Fibroblast of skin of scalp (primary cell): ENCODE measurements around the gene TMEM259.

Source experiments
- DNase-seq: peaks from one replicate; pipeline ENCODE4 v3.0.0-alpha.2; 2013

Gene TMEM259

DNA sequence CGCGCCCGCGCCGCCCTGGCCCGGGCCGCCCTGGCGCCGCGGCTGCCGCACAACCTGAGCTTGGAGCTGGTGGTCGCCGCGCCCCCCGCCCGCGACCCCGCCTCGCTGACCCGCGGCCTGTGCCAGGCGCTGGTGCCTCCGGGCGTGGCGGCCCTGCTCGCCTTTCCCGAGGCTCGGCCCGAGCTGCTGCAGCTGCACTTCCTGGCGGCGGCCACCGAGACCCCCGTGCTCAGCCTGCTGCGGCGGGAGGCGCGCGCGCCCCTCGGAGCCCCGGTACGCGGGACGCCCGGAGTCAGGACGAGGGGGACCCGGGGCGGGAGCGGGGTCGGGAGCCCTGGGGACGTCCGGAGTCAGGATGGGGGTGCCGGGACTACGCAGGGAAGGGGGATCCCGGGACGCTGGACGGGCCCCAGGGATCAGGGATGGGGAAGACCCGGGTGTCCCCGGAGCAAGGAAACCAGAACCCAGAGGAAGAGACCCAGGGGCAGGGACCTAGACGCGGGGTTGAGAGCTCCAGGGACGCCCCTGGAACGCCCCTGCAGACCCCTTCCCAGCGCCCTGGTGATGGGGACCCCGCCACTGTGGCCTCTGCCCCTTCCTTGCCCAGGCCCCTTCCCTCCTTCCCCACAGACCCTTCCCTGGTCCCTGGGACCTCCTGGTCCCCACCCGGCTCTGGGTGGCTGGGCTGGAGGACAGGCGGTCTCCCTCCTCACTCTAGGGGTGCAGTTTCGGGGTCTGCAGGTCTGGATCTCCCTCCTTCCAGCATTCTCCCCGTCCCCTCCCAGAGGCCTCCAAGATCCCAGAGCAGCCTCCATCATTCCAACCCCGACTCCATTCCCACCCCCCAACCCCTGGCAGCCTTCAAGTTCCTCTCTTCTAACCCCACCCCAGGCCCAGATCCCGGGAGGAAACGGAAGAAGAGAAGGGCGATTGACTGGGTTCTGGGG lies 20.1 kb downstream of the TMEM259 start:
- DNase-seq, result no peak

DNA sequence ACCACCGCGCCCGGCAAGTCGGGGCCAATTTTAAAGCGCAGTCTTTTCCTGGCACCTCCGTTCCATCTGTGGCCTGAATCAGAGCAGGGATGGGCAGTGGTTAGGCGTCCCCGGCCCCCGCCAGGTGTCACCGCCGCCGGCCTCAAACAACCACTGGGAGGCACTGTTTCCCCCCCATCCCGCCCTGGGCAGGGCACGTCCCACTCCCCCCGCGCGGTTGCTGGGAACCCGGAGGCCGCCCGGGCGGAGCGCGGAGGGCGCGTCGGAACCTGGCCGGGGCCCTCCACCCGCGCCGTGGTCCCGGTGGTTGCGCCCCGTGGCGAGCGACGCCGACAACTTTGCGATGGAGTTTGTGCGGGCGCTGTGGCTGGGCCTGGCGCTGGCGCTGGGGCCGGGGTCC lies 20.8 kb downstream of the TMEM259 start, which contains the start of gene GRIN3B:
Gene GRIN3B, plus strand, starts transcription at position 325 of the 400 bp plus-strand sequence. Its CDS starts 19 bp downstream, at position 344.
- peak; percentile 53 for DNase-seq

DNA sequence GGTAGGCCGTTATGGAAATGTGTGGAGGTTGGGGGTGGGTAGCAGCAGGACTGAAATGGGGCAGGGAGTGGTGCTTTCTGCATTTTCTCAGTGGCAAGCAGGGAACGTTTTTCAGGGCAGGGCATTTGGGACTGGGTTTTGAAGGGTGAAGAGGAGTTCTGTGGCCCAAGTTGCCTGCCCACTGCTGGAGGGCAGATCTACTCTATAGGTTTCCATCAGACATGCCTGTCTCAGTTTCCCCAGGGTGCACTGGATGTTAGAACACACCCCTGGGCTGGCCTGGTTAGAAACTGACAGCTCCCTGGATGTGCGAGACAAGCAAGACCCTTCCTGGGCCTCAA lies 21.6 kb downstream of the TMEM259 start:
- DNase-seq, result no peak

DNA sequence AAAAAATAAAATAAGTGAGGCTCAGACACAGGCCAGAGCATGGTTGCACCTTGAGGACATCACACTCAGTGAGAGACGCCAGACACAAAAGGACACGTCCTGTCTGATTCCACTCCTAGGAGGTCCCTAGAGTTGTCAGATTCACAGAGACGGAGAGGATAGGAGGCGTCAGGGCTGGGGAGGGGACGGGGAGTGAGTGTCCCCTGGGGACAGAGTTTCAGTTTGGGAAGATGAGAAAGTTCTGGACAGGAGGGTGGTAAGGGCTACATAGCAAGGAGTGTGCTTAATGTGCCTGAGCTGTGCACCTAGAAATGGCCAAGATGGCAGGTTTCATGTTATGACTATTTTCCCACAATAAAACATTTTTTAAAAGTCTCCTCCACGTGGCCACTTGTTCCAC lies 22.9 kb downstream of the TMEM259 start:
- no peak for DNase-seq

DNA sequence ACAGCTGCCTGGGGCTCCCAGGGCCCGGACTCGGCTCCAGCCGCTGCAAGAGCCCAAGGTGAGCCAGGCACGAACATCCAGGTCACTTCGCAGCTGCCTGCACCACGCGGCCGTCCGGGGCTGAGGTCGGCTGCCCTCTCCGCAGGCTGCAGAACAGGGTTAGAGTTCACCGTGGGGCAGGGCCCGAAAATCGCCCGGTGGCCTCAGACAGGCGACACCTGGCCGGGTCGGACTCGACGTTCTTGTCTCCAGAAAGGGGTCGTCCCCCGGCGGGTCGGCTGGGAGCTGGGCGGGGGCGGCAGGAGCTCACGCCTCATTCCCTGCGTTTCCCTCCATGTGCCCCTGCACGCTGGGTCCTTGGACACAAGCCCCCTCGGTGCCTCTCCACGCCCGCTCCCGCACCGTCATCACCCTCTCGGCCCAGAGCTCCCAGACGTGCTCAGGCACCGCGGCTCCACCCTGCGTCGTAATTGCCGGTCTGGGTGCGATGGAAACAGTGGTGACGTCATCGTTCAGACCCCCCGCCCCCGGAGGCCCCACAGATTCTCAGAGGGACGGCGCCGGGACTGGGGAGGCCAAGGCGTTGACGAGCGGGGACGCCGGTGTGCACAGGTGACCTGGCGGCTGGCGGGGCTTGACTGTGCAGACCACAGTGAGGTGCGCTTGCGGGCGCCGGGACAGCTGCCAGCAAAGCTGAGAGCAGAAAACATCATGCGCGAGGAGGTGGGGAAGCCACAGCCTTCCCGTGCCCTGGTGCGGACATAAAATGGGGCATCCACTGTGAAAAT lies 24.7 kb downstream of the TMEM259 start:
- peak; percentile 49 for DNase-seq

DNA sequence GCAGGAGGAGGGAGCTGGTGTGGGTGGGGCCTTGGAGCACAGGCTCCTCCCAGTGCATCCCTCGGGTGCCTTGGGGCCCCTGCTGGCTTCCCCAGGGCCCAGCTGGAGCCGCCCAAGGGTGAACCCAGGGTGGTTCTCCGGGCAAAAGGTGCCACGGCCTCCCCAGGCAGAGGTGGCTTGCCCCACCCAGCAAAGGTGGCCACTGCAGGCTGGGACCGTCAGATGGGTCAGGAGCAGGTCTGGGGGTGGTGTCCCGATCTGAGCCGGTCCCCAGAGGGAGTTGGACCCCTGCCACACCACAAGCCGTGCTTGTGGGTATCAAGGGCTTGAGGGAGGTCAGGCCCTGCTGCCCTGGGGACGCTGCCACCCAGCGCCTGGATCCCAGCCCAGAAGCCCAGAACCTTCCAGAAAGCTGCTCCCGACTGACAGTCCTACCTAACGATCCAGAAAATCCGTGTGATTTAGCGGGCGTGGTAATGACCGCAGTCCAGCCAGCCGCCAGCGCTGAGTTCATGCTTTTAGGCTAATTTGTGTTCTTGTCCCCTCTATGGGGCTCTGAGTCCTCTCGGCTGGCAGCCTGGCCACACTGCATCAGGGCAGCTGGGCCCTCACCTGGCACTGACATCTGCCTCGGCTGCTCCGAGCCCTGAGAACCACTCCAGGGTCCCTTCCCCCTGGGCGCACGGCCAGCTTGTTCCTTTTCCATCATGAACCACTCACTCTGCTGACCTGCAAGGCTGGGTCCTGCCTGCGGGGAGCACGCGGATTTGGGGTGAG lies 25.7 kb downstream of the TMEM259 start:
- no peak for DNase-seq

DNA sequence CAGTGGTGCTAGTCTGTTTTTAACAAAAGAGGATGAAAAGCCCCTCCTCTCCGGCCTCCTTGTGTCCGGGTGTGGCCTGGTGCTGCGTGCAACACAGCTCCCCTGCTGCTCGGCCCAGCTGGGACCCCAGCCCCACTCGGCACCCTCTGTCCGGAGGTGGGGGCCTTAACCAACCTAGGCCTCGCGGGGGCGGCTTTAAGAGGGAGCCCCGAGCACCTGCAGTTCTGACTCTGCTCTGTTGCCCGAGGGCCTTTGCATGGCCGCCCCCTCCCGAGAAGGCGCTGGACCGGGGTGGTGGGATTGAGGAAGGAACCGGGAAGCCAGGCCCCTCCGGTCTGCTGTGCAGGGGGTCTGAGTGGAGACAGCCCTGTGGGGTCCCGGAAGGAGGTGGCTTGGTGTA lies 26.4 kb downstream of the TMEM259 start:
- no peak for DNase-seq

DNA sequence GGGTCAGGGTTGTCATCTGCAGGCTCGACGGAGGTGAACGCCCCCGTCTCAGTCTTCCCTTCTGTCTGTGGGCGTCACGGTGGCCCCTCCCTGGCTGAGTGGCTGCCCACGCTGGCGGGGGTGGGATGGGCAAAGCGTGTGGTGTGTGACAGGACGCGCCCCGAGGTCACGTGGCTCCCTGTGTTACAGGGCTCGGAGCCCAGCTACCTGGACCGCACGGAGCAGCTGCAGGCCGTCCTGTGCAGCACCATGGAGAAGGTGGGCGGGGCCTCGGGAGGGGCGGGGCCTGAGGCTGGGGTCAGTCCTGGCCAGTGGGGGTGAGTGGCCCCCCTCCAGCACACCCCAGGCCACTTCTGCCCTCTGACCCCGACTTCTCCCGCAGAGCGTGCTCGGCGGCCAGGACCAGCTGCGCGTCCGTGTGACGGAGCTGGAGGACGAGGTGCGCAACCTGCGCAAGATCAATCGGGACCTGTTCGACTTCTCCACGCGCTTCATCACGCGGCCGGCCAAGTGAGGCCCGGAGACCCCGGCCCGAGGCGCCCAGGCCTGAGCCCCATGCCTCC lies 27.0 kb downstream of the TMEM259 start:
- no peak for DNase-seq

DNA sequence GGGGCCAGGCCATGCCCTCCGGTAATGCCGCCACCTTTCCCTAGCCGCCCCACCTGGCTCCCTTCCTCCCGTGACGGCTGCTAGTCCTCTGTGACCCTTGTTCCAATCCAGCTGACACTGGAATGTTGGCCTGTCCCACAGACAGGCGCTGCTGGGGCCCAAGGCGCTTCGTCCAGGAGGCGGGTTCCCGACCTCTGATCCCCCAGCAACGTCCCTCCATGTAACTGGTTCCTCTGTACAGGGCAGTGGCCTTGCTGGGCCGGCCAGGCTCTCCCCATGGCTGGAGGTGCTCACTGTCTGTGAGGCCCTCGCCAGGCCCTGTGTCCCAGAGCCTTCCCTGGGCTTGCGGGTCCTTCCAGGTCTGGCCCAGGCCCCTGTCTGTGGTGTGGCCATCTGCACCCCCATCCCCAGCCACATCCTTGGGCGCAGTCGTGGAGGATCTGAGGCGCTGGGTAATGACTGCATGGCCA lies 27.5 kb downstream of the TMEM259 start:
- DNase-seq, result no peak

DNA sequence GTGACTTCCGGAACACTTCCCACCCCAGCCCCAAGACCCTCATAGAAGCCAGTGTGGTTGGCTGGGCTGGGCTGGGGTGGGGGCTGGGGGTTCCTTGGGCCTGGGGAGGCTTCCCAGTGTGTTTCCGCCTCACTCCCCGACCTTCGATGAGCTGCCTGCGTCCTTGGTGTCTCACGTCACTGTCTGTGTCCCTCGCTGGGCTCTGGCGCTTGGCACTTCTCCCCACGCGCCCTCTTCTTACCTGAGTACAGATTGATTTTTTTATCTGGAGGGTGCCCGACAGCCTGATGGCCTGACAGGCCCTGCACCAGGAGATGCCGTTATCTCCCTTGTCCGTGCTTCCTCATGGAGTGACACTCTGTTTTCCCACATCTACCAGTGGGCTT lies 28.3 kb downstream of the TMEM259 start:
- DNase-seq, result no peak

DNA sequence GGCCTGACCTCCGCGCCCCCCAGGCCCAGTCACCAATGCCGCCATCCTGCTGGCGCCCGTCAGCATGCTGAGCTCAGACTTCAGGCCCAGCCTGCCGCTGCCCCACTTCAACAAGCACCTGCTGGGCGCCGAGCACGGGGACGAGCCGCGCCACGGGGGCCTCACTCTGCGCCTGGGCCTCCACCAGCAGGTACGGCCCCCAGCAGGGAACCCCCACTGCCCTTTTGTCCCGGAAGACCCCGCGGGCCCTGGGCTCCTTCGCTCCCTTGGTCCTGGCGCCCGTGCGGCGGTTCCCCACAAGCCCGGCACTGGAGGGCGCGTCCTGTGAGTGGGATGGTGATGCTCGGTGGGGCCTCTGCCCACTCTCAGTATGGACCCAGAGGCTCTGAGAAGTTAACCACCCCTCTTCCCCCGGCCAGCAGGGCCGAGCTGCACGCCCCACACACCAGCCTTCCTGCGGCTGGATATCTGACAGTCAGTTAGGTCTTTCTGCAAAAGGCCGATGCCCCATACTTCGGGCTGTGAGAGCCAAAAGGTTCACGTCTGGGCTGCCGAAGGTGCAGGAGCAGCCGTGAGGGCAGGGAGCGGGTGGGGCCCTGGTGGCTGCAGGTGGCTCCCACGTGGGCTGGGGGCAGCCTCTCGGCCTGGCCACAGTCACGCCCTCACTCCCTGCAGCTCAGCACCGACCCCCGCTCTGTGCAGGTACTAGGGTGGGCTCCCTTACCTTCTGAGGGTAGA lies 28.8 kb downstream of the TMEM259 start:
- no peak for DNase-seq

DNA sequence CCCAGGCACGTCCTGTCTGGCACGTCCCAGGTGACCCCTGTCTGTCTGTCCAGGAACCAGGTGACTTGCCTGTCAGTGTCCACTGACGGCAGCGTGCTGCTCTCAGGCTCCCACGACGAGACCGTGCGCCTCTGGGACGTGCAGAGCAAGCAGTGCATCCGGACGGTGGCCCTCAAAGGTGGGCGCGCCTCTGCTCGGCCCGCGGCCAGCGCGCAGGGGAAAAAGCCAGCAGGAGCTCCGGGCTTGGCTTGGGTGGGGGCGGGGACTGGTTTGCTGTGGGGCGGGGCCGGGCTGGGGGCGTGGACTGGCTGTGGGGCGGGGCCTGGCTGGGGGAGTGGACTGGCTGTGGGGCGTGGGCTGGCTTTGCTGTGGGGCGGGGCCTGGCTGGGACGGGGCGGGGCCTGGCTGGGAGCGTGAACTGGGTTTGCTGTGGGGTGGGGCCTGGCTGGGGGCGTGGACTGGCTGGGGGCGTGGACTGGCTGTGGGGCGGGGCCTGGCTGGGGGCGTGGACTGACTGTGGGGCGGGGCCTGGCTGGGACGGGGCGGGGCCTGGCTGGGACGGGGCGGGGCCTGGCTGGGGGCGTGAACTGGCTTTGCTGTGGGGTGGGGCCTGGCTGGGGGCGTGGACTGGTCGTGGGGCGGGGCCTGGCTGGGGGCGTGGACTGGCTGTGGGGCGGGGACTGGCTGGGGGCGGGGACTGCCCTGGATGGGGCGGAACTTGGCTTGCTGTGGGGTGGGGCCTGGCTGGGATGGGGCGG lies 29.6 kb downstream of the TMEM259 start:
- DNase-seq, result peak; percentile 55

DNA sequence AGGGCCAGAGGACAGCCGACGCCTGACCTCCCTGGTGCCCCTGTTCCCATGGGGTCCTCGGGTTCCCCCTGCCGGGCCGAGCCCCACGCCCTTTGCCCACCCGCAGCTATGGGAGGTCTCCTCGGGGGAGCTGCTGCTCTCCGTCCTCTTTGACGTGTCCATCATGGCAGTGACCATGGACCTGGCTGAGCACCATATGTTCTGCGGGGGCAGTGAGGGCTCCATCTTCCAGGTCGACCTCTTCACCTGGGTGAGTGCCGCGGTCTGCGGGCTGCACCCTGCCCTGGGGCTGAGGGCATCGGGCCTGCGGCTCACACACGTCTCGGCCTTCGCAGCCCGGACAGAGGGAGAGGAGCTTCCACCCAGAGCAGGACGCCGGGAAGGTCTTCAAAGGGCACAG lies 30.2 kb downstream of the TMEM259 start:
- DNase-seq, result no peak

DNA sequence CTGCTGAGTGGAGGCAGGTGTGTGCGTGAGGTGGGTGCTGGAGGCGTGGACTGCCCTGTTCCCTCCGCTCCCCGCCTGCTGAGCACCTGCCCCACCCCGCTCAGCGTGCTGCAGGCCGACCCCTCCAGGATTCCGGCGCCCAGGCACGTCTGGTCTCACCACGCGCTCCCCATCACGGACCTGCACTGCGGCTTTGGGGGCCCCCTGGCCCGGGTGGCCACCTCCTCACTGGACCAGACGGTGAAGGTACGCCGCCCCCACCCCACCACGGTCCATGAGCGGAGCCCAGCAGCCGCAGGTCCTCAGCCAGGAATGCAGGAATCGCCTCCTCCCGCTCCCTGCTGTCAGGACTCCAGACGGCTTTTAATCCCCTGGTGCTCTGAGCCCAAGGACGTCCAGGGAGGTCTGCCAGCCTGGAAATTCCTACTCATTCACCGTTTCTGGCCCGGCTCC lies 30.8 kb downstream of the TMEM259 start:
- DNase-seq, result no peak

DNA sequence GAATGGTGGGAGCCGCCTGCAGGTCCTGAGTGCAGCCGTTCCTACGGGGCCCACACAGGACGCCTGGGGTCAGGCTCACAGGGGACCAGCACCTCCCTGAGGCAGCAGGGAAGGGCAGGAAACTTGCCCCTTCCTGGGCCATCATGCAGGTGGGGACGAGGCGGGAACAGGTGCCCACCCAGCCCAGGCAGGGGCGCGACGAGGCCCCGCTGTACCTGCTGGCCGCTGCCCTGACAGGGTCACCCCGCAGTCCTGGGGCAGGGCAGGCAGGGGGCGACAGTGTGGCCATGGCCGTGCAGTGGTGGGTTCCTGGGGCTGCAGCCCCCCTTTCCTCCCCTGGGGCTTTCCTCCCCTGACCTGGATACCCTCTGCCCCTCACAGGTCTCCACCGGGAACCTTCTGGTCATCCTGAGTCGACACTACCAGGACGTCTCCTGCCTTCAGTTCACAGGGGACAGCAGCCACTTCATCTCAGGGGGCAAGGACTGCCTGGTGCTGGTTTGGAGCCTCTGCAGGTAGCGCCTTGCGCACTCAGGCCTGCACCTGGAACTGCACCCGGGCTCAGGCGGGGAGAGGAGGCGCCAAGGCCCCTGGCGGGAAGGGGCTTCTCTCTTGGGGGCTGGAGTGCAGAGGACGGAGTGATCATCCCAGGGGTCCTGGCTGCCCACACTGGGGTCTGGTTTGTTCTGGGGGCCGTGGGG lies 31.4 kb downstream of the TMEM259 start:
- DNase-seq, result no peak

DNA sequence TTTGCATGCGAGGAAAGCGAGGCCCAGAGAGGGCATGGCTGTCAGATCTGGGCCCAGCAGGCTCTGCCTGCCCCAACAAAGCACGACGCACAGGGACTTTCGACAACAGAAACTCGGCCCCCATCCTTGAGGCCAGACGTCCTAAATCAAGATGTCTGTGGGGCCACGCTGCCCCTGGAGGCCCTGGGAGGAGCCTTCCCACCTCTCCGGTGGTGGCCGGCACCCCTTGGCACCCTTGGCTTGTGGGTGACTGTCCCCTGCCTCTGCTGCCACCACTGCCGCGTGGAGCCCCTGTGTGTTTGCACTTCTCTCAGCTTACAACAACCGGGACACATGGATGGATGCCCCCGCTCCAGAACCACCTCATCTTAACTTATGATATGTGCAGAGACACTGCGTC lies 32.4 kb downstream of the TMEM259 start:
- DNase-seq, result no peak

DNA sequence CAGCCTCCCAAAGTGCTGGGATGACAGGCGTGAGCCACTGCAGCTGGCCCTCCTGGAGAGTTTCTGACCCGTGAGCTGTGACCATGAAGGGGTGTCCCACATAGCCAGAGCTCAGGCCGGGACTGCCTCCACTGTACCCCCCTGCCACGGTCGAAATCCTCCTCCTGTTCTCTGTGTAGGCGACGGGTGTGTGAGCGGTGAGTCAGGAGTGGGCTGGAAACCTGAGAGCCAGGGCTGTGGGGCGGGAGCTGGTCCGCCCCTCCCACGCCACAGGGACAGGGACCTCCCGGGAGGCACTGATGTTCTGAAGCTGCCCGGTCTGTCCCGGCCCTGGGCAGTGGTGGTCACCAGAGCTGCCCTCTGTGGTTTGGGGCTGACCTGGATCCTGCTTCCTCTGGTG lies 32.8 kb downstream of the TMEM259 start:
- DNase-seq, result no peak

DNA sequence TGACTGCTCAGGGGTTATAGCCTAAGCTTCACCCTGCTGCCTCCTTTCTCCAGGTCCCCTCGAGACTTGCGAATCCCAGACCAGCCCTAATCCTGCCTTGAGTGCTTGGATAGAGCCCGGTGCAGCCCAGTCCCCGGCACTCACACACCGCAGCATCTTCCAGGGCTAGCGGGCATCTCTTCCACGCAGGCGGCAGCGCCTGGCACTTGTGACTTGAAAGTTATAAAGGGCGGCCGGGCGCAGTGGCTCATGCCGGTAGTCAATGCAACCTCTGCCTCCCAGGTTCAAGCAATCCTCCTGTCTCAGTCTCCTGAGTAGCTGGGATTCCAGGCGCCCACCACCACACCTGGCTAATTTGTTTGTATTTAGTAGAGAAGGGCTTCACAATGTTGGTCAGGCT lies 34.8 kb downstream of the TMEM259 start:
- no peak for DNase-seq

DNA sequence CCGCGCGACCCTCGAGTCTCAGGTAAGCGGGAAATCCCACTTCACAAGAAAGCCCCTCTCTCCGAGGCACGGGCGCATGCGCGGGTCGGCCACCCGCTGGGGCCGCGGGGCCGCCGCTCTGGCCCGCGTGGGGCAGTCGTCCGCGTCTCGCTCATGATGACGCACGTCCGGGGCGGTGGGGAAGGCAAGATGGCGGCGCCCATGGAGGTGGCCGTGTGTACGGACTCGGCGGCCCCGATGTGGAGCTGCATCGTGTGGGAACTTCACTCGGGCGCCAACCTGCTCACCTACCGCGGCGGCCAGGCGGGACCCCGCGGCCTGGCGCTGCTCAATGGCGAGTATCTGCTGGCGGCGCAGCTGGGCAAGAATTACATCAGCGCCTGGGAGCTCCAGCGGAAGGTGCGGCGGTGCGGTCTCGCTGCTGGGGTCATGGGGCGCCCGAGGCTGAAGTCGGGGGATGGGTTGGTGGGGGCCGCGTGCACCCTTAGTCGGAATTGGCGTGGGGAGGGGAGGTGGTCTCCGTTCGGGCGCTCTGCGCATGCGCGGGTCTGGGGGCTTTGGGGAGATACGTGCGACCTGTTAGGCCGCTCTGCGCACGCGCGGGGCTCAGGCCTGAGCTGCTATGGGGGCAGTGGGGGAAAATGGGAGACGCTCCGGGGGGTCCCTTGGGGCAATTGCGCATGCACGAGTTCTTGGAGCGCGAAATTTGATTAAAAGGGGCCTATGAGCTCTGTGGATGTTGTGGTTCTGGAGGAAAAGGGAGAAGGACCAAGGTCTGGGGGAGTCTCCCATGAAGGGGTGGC lies 36.6 kb downstream of the TMEM259 start, which contains the start of gene WDR18:
Gene WDR18, plus strand, starts transcription at position 181 of the 803 bp plus-strand sequence. Its CDS starts 9 bp downstream, at position 190.
- peak; percentile 92 for DNase-seq
